Aorta (tissue), 4 donors: ENCODE results near the gene IFNA1. TPM values are rescaled to one million over a fixed set of nuclear protein-coding genes. Genes with fewer than 3 reads are reported as not detected.

Experiments used
- polyA plus RNA-seq, 2 donors: library from polyadenylated mRNA; stranded (reverse); fragments of 200-250 nt; gene quantifications; one replicate each; pipeline ENCODE4 v1.2.3, GENCODE V29; 2013
- total RNA-seq, 2 donors: library from RNA; stranded (reverse); fragmentation: NEBNext Ultra II Directional; extraction: Animal tissue kit (Norgen Biotek cat#: 25700); gene quantifications; one replicate each; pipeline ENCODE4 v1.2.1, GENCODE V29; 2021
- donor health status: healthy with polysubstance abuse.
- donor health status: Bipolar disorder and iron deficiency.
- donor health status: DM: no; HTN: no; CAD: no.
- donor health status: DM: yes; HTN: yes; CAD: no.

Gene IFNA1
- total and polyA plus RNA-seq, 4 donors = not detected

Other genes with a start within 250 kb of the IFNA1 start
- not detected for gene IFNA7, start 238.2 kb upstream of the IFNA1 start, total RNA-seq
- gene IFNA7, start 238.2 kb upstream of the IFNA1 start, polyA plus RNA-seq = not detected
- gene IFNA10, start 233.3 kb upstream of the IFNA1 start, total RNA-seq = not detected
- gene IFNA10, start 233.3 kb upstream of the IFNA1 start, polyA plus RNA-seq = not detected
- not detected for gene IFNA16, start 223.1 kb upstream of the IFNA1 start, total RNA-seq
- not detected for gene IFNA16, start 223.1 kb upstream of the IFNA1 start, polyA plus RNA-seq
- gene IFNA17, start 212.2 kb upstream of the IFNA1 start, total RNA-seq = not detected
- not detected for gene IFNA17, start 212.2 kb upstream of the IFNA1 start, polyA plus RNA-seq
- gene IFNA14, start 200.4 kb upstream of the IFNA1 start, total RNA-seq = not detected
- gene IFNA14, start 200.4 kb upstream of the IFNA1 start, polyA plus RNA-seq = not detected
- under 1 TPM; 0.39 to 0.84 TPM for gene IFNA5, start 135.1 kb upstream of the IFNA1 start, total RNA-seq
- gene IFNA5, start 135.1 kb upstream of the IFNA1 start, polyA plus RNA-seq = under 1 TPM in 1 of 2 donors, not detected in 1; 0.20 TPM
- gene KLHL9, start 105.0 kb upstream of the IFNA1 start, total RNA-seq = 10 to 100 TPM; 23.3 to 24.1 TPM
- gene KLHL9, start 105.0 kb upstream of the IFNA1 start, polyA plus RNA-seq = 1 to 10 TPM; 7.3 to 9.6 TPM
- gene IFNA6, start 89.6 kb upstream of the IFNA1 start, total RNA-seq = not detected
- gene IFNA6, start 89.6 kb upstream of the IFNA1 start, polyA plus RNA-seq = not detected
- not detected for gene IFNA13, start 72.4 kb upstream of the IFNA1 start, total RNA-seq
- gene IFNA13, start 72.4 kb upstream of the IFNA1 start, polyA plus RNA-seq = not detected
- not detected for gene IFNA2, start 55.0 kb upstream of the IFNA1 start, total RNA-seq
- gene IFNA2, start 55.0 kb upstream of the IFNA1 start, polyA plus RNA-seq = not detected
- gene IFNA8, start 31.3 kb upstream of the IFNA1 start, total RNA-seq = not detected
- gene IFNA8, start 31.3 kb upstream of the IFNA1 start, polyA plus RNA-seq = not detected
- not detected for gene IFNE, start 41.9 kb downstream of the IFNA1 start, total RNA-seq
- gene IFNE, start 41.9 kb downstream of the IFNA1 start, polyA plus RNA-seq = not detected